Cerebellar nuclear complex (tissue), 1 donor: Measurements from ENCODE around the gene KLRC2.
"Not testable (repeated sequence)": the region's sequence is repeated elsewhere in the genome, so short reads cannot be mapped to it uniquely, and the experiment has no call there.

Source experiments
- DNase-seq, 2 experiments: peaks; one replicate each; lab custom pipeline; 2025; lab: John Stamatoyannopoulos, UW

The KLRC2 gene

GRCh38 chr12:10435816-10436215, at the start of gene KLRC2:
Gene KLRC2 (minus strand): TSS chr12:10436010. CDS start chr12:10435986, 24 bp downstream.
- DNase-seq = not testable (repeated sequence)

DNA sequence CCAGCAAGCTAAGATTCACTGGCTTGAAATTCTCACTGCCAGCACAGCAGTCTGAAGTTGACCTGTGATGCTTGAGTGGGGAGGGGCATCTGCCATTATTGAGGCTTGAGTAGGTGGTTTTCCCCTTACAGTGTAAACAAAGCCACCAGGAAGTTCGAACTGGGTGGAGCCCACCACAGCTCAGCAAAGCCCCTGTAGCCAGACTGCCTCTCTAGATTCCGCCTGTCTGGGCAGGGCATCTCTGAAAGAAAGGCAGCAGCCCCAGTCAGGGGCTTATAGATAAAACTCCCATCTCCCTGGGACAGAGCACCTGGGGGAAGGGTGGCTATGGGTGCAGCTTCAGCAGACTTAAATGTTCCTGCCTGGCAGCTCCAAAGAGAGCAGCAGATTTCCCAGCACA, 46.1 kb upstream of the KLRC2 start:
- not testable (repeated sequence) for DNase-seq

DNA sequence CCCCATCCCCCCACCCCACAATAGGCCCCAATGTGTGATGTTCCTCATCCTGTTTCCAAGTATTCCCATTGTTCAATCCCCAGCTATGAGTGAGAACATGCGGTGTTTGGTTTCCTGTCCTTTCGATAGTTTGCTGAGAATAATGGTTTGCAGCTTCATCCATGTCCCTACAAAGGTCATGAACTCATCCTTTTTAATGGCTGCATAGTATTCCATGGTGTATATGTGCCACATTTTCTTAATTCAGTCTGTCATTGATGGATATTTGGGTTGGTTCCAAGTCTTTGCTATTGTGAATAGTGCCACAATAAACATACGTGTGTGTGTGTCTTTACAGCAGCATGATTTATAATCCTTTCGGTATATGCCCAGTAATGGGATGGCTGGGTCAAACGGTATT, 37.0 kb upstream of the KLRC2 start:
- DNase-seq = not testable (repeated sequence)

- no peak for DNase-seq
These were observed 33.9 kb upstream of the KLRC2 start for GRCh38 chr12:10469701-10470100.

DNA sequence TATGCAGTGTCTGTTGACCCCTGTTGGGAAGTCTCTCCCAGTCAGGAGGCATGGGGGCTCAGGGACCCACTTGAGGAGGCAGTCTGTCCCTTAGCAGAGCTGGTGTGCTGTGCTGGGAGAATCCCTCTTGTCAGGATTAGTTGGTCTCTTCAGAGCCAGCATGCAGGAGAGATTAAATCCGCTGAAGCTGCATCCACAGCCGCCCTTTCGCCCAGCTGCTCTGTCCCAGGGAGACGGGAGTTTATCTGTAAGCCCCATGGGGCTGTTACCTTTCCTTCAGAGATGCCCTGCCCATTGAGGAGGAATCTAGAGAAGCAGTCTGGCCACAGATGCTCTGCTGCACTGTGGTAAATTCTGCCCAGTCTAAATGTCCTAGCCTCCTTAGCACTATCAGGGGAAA, 30.5 kb upstream of the KLRC2 start:
- DNase-seq = no peak

DNA sequence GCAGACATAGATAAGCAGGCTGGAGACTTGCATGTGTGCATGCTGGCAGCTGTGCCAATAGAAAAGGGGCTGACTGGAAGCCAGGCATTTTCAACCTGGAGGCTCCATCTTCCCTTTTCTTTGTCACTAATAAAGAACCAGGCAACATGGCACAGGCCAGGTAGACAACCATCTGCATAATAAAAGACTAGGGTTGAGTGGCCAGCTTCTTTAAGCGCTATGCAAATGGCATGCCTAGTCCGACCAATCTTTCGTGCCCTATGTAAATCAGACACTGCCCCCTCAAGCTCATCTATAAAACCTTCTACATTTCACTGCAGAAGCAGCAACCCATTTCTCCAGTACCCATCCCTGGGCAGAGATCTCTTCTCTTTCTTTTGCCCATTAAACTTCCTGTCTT, 21.9 kb upstream of the KLRC2 start:
- no peak for DNase-seq

- no peak for DNase-seq
These were observed 21.0 kb upstream of the KLRC2 start for GRCh38 chr12:10456856-10457255.

DNA sequence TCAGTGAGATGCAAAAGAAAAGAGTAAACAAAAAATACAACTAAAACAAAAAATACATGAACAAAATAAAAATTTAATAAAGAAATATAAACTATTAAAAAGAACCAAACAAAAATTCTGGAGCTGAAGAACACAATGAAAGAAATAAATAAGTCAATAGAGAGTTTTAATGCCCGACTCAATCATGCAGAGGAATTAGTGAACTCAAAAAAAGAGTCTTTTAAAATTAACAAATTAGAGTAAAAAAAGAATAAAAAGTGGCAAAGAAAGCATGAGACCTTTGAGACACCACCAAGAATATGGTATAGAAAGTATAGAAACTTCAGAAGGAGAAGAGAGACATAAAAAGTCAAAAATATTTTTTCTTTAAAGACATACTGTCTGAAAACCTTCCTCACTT, 20.0 kb upstream of the KLRC2 start:
- DNase-seq = no peak

DNA sequence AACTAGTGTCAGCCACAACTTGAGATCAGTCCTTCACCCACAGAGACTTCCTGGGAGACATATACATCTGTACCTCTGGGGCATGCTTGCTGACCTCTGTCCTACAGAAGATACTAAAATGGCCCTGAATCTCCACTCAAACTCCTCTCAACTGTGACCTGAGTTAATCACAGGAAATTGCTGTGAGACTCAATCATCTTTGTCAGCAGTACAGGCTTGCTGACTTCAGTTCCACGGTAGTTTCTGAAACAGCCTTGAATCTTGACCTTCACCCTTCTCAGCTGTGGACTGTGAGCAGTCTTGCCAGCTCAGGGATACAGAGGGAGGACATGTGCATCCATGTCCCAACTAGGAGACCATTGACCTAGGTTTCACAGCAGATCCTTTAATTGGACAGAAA, 18.7 kb upstream of the KLRC2 start:
- no peak for DNase-seq

- no peak for DNase-seq
These were observed 17.3 kb upstream of the KLRC2 start, which contains the start of gene KLRC1 for GRCh38 chr12:10453156-10453555. Gene KLRC1 (minus strand): TSS chr12:10453377. CDS start chr12:10451156, 2,221 bp downstream.

DNA sequence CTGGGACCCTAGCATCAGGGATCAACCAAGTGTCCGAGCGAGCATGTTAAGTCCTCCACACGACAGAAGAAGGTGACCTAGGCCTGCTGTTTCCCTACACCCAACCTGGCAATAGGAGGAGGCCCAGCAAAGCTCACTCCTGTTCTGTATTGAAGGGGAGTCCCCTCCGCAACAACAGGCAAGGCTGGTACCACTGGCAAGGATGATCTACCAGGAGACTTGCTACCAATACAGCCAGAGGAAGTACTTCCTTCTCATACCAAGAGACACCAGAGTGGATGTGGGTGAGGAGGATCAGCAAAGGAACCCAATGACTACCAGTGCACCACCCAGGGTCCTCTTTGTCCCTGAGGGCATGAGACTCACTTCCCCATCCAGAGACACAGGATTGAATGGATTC, 12.4 kb upstream of the KLRC2 start:
- no peak for DNase-seq

DNA sequence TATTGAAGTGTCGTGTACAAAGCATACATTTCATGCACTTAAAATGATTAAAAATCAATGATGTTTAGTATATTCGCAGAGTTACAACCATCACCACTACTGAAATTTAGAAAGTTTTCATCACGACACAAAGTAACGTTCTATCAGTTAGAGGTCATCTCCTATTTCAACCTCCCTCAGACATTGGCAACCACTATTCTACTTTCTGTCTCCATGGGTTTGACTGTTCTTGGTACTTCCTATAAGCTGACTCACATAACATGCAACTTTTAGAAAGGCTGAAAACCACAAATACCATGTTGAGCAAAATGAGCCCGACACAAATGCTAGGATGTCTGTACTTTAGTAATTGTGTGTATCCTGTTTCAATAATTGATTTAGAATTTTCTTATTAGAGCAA, 10.2 kb upstream of the KLRC2 start:
- not testable (repeated sequence) for DNase-seq

GRCh38 chr12:10441144-10441543, 5.3 kb upstream of the KLRC2 start:
- DNase-seq = not testable (repeated sequence)

DNA sequence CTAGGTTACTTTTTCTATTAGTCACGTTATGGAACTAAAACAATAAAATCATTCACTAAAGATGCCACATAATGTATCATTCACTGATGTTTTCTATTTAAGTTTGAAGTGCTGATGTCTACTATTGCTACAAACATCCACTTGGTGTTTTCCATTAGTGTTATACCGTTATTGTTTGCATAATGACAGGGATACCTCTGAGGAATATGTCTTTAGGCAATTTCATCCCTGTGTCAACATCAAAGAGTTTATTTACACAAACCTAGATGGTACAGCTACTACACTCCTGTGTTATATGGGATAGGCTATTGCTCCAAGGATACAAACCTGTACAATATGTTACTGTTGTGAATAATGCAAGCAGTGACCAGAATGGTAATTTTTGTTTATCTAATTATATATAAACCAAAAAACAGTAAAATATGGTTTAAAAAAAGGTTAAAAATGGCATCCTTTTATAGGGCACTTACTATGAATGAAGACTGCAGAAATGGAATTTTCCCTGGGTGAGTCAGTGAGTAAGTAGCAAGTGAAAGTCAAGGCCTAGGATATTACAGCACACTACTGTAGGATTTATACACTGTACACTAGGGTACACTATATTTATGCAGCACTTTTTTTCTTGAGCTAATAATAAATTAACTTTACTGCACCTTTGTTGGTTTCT, 3.9 kb upstream of the KLRC2 start:
- DNase-seq = not testable (repeated sequence)

DNA sequence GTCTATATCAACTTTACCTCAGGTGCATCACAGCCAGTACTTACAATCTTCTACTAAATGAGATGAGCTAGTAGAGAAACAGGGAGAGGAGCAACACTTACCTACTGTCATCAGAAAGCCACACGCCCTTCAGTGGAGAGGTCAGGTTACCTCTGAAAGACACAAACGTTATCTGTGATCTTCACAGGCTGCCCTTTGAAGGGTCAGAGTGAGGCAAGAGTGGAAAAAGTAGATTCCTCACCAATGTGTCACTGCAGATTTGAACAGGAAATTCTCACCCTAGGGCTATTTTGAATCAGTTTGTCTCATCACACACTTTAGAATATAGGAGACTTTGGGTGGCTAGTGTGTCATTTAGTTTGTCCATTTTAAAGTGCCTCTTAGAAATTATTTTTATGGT, 1.8 kb upstream of the KLRC2 start:
- DNase-seq = not testable (repeated sequence)

DNA sequence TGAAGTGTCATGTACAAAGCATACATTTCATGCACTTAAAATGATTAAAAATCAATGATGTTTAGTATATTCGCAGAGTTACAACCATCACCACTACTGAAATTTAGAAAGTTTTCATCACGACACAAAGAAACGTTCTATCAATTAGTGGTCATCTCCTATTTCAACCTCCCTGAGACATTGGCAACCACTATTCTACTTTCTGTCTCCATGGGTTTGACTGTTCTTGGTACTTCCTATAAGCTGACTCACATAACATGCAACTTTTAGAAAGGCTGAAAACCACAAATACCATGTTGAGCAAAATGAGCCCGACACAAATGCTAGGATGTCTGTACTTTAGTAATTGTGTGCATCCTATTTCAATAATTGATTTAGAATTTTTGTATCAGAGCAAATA, 5.2 kb downstream of the KLRC2 start:
- DNase-seq = not testable (repeated sequence)

- not testable (repeated sequence) for DNase-seq
These were observed 9.9 kb downstream of the KLRC2 start for GRCh38 chr12:10425938-10426337.

- not testable (repeated sequence) for DNase-seq
These were observed 11.4 kb downstream of the KLRC2 start for GRCh38 chr12:10424260-10424899.

GRCh38 chr12:10422159-10422558, 13.7 kb downstream of the KLRC2 start:
- DNase-seq = not testable (repeated sequence)

DNA sequence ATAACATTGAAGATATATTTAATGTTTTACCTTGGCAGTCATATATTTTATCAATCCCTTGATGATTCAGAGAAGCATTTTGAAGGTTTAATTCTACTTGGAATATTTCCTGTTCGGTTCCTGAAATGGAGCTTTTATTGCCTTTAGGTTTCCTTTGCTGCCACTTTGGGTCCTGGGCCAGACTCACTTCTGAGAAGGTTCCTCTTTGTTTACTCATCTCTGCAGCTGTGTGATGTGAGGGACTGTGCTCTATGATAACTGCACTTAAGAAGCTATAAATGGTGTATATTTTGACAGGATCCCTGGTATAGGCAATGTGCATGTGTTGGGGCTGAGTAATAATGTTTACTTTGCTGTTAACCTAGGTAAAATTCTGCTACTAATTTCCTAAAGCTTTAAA, 15.5 kb downstream of the KLRC2 start, which contains the start of gene KLRC3:
TSS of gene KLRC3 (minus strand) at position 262 of the 400 bp plus-strand sequence. CDS start at position 217, 45 bp downstream.
- not testable (repeated sequence) for DNase-seq

DNA sequence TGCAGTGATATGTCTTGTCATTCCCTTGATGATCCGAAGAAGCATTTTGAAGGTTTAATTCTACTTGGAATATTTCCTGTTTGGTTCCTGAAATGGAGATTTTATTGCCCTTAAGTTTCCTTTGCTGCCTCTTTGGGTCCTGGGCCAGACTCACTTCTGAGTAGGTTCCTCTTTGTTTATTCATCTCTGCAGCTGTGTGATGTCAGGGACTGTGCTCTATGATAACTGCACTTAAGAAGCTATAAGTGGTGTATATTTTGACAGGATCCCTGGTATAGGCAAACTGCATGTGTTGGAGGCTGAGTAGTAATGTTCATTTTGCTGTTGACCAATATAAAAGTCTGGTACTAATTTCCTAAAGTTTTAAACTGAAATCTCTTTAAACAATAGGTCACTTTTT, 26.4 kb downstream of the KLRC2 start, which contains the start of gene KLRC4:
TSS of gene KLRC4 (minus strand) at position 366 of the 400 bp plus-strand sequence. CDS start at position 184, 182 bp downstream.
- no peak for DNase-seq

DNA sequence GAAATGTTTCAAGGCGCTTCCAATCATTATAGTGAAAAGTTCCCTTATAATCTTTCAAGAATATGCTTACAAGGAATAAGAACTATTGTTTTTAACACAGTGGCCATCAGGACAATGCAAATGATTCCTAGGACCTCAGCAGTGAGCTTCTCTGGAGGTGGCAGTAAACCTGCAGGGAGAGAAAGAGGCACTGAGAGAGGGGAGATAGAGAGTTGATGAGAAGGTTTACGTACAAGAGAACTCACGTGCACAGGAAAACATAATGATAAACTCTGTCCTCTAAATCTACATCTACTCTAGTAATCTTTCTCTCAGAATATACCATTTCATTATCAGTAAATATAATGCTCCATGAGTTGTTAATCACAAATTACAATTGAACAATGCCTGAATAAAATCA, 27.0 kb downstream of the KLRC2 start:
- DNase-seq = no peak

GRCh38 chr12:10406725-10407124, 29.1 kb downstream of the KLRC2 start:
- DNase-seq = no peak
